C4-2B (cell line): Measurements from ENCODE around the gene NOL12.

ENCODE experiments used
- H3K27ac ChIP-seq: fragments of 450-650 bp; 2 replicates; pipeline ENCODE4 v1.5.1; 2017
- CTCF ChIP-seq: fragments of 450-650 bp; conservative IDR thresholded peaks from 2 replicates; pipeline ENCODE4 v1.5.1; 2017; ENCODE audit warnings: mild to moderate bottlenecking
- ZFX ChIP-seq: fragments of 450-650 bp; IDR thresholded peaks from 2 replicates; pipeline ENCODE4 v1.6.1; 2017

NOL12 gene

GRCh38 chr22:37640591-37641560, 45.3 kb upstream of the NOL12 start:
- peak overlapping the region; percentile 61 for H3K27ac ChIP-seq
- TF ChIP-seq CTCF (no peak), ZFX (no peak)

- TF ChIP-seq CTCF, result no peak
- no peak for TF ChIP-seq ZFX
- H3K27ac ChIP-seq, result no peak overlapping the region
Measured at GRCh38 chr22:37641561-37641949, 44.6 kb upstream of the NOL12 start.

GRCh38 chr22:37643225-37643847, 42.8 kb upstream of the NOL12 start:
- no peak overlapping the region for H3K27ac ChIP-seq

GRCh38 chr22:37647317-37647716, 38.8 kb upstream of the NOL12 start:
- TF ChIP-seq CTCF (no peak), ZFX (no peak)
- H3K27ac ChIP-seq, result no peak overlapping the region

More at GRCh38 chr22:37643225-37643847, 42.8 kb upstream of the NOL12 start:
- TF ChIP-seq CTCF (peak; percentile 96), ZFX (no peak)

GRCh38 chr22:37647928-37648327, 38.2 kb upstream of the NOL12 start:
- no peak overlapping the region for H3K27ac ChIP-seq
- no peak for TF ChIP-seq CTCF
- no peak for TF ChIP-seq ZFX

GRCh38 chr22:37650463-37651136, 35.5 kb upstream of the NOL12 start:
- H3K27ac ChIP-seq, result no peak overlapping the region
- TF ChIP-seq CTCF, result no peak
- TF ChIP-seq ZFX, result no peak
